B cell (primary cell): ENCODE results near the gene EEFSEC. TPM values are rescaled to one million over a fixed set of nuclear protein-coding genes. Genes with fewer than 3 reads are reported as not detected.

Experiments used
- ATAC-seq: fragments of 200-7000 bp; cut with Tn5 transposase; one replicate; pipeline ENCODE4 v1.10.0; 2021; ENCODE audit warnings: low read depth, mild to moderate bottlenecking, moderate number of reproducible peaks, moderate library complexity
- CTCF ChIA-PET: fragments of 350-600 bp; sonication (Branson Sonifier 250); formaldehyde crosslinking; loops from one replicate; lab custom pipeline; 2021; ENCODE audit warnings: antibody characterized with exemption, inconsistent platforms; lab: Charles Lee
- POLR2A ChIA-PET: fragments of 350-600 bp; sonication (Branson Sonifier 250); formaldehyde crosslinking; loops from one replicate; lab custom pipeline; 2021; ENCODE audit warnings: antibody characterized with exemption; lab: Charles Lee
- DNase-seq: peaks from one replicate; pipeline ENCODE4 v3.0.0; 2013
- H2AFZ ChIP-seq: 2 replicates; pipeline ENCODE4 v1.6.1; 2012; ENCODE audit warnings: mild to moderate bottlenecking, low read depth, low read length; ENCODE audit not compliant: insufficient read depth, poor library complexity, severe bottlenecking
- H3K27ac ChIP-seq, 2 donors: 1 replicate in 1 of 2; 2 replicates in 1 of 2; pipeline ENCODE4 v1.5.1; 2012 to 2013; ENCODE audit warnings: low read length in 2 of 2, mild to moderate bottlenecking in 2 of 2, moderate library complexity in 1 of 2
- H3K27me3 ChIP-seq, 4 experiments: fragments of 200-600 bp in 1 of 4; sonication (generic) in 1 of 4; replicated peaks in 1 of 4; 1 replicate in 2 of 4; 2 replicates in 2 of 4; pipeline versions ENCODE4 v1.6.1 to v1.7.0; 2013 to 2016; ENCODE audit warnings: low read length in 3 of 4, mild to moderate bottlenecking in 2 of 4, mixed read lengths in 1 of 4, moderate library complexity in 1 of 4; ENCODE audit not compliant: insufficient read depth in 4 of 4, control insufficient read depth in 3 of 4; ENCODE audit errors: control extremely low read depth in 1 of 4
- H3K36me3 ChIP-seq, 2 experiments: replicated peaks in 1 of 2; 1 replicate in 1 of 2; 2 replicates in 1 of 2; pipeline versions ENCODE4 v1.6.1 to v1.7.1; 2013; ENCODE audit warnings: low read length in 1 of 2; ENCODE audit not compliant: insufficient read depth in 2 of 2, control insufficient read depth in 1 of 2; ENCODE audit errors: control extremely low read depth in 1 of 2, extremely low read depth in 1 of 2
- H3K4me1 ChIP-seq, 2 donors: fragments of 200-600 bp in 1 of 2; sonication (generic) in 1 of 2; 1 replicate in 1 of 2; 2 replicates in 1 of 2; pipeline versions ENCODE4 v1.5.1 to v1.6.1; 2013 to 2017; ENCODE audit warnings: low read length in 2 of 2; ENCODE audit not compliant: control insufficient read depth in 2 of 2, insufficient read depth in 2 of 2
- H3K4me2 ChIP-seq: replicated peaks from 2 replicates; pipeline ENCODE3; 2012; ENCODE audit warnings: mild to moderate bottlenecking, low read depth, low read length; ENCODE audit not compliant: poor library complexity, severe bottlenecking
- H3K4me3 ChIP-seq, 5 experiments: fragments of 200-600 bp in 1 of 5; sonication (generic) in 1 of 5; 1 replicate in 3 of 5; 2 replicates in 2 of 5; pipeline versions ENCODE4 v1.5.1 to v1.7.0; 2011 to 2016; ENCODE audit warnings: low read length in 4 of 5, mild to moderate bottlenecking in 4 of 5, low read depth in 2 of 5, control low read depth in 1 of 5, moderate library complexity in 1 of 5; ENCODE audit not compliant: insufficient read depth in 1 of 5; ENCODE audit errors: control extremely low read depth in 1 of 5, extremely low read depth in 1 of 5
- H3K79me2 ChIP-seq: fragments of 200-600 bp; sonication (generic); one replicate; pipeline ENCODE4 v1.6.0; 2016; ENCODE audit warnings: low read length; ENCODE audit not compliant: control insufficient read depth, insufficient read depth
- H3K9ac ChIP-seq: fragments of 200-600 bp; sonication (generic); 2 replicates; pipeline ENCODE4 v1.6.1; 2017; ENCODE audit warnings: mild to moderate bottlenecking, low read length, moderate library complexity
- H3K9me3 ChIP-seq, 3 donors: one replicate each; pipeline versions ENCODE4 v1.6.1 to v1.7.1; 2013; ENCODE audit warnings: low read length in 2 of 3; ENCODE audit not compliant: control insufficient read depth in 2 of 3, insufficient read depth in 1 of 3; ENCODE audit errors: control extremely low read depth in 1 of 3
- H4K20me1 ChIP-seq: 2 replicates; pipeline ENCODE4 v1.6.0; 2012; ENCODE audit warnings: mild to moderate bottlenecking, low read length; ENCODE audit not compliant: insufficient read depth, control insufficient read depth, poor library complexity, severe bottlenecking
- H3K27ac Mint-ChIP-seq: one replicate; pipeline ENCODE4 v1.8.0; 2021; ENCODE audit warnings: mixed read lengths
- H3K27me3 Mint-ChIP-seq: one replicate; pipeline ENCODE4 v1.8.0; 2021; ENCODE audit warnings: mixed read lengths
- H3K4me1 Mint-ChIP-seq: one replicate; pipeline ENCODE4 v1.8.0; 2021; ENCODE audit warnings: mixed read lengths
- H3K4me3 Mint-ChIP-seq: one replicate; pipeline ENCODE4 v1.8.0; 2021; ENCODE audit warnings: mixed read lengths
- H3K9me3 Mint-ChIP-seq: one replicate; pipeline ENCODE4 v1.8.0; 2022; ENCODE audit warnings: mixed read lengths; ENCODE audit not compliant: insufficient read depth
- EZH2 ChIP-seq: IDR thresholded peaks from 2 replicates; pipeline ENCODE4 v1.6.1; 2012; ENCODE audit warnings: borderline replicate concordance, low read depth, mild to moderate bottlenecking, moderate library complexity, low read length; ENCODE audit not compliant: insufficient read depth, poor library complexity, severe bottlenecking
- WGBS: methylation state at CpG from one replicate; pipeline ENCODE4 v1.1.5; 2013; ENCODE audit warnings: missing lambda C conversion rate; ENCODE audit not compliant: insufficient coverage; 5-methylcytosine and 5-hydroxymethylcytosine counted together
- intact Hi-C: fragments of 100-400 bp; cut with micrococcal nuclease; formaldehyde crosslinking; loops from one replicate; pipeline ENCODE4 v1.10.0; 2022
- polyA plus RNA-seq: library from polyadenylated mRNA; depleted of rRNA; stranded (reverse); fragments of >200 nt; gene quantifications from 2 replicates; pipeline ENCODE4 v1.2.3, GENCODE V29; 2012
- total RNA-seq, 2 donors: library from RNA; stranded (reverse); fragments of 120-200 nt in 1 of 2; gene quantifications; 1 replicate in 1 of 2; 2 replicates in 1 of 2; pipeline versions ENCODE4 v1.2.3 to v1.2.4, GENCODE V29; 2013 to 2022
- TF ChIP-seq, protein P1 (sequence below): fragments of 200-600 bp; IDR thresholded peaks from one replicate; pipeline ENCODE4 v1.8.0; 2022; ENCODE audit warnings: antibody characterized with exemption, mild to moderate bottlenecking

Gene EEFSEC
- total and polyA plus RNA-seq, 2 donors (not counting 1 experiment from before 2014, with no cell fraction given) = 17.9 to 18.4 TPM

DNA sequence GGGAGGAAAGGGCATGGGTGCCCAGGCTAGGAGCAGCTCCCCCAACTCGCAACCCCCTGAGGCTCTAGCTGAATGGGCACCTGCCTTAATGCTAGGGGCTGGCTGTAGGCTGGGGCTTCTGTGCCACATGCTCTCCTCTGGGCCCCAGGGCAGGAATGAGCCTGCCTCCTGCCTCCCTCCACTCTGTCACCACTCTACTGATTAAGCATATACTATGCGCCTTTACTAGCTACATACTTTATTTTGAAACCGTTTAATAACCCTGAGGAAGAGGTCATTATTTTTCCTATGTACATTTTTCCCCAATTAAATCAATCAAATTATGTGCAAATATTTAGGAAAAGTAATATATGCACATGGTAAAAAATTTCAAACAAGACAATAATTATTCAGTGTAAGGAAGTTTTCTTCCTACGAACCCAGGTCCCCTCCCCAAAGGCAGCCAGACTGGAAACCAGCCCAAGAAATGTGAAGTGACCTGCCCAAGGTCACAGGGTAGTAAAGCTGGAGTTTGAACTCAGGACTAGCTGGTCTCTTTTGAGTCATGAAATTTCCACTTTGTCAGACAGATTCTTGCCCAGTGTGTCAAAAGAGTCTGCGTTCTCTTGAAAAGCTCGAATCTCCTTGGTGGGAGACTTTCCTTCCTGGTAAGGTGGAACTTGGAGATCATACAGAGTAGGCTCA is 190.9 kb downstream of the EEFSEC start:
- H3K4me2 ChIP-seq = no peak overlapping the region
- no peak overlapping the region for H3K4me3 ChIP-seq
- no peaks in the 10 kb centered on the region for H4K20me1 ChIP-seq
- H3K4me1 ChIP-seq = peaks cover 7 to 8% of the 10 kb centered on the region in 2 donors
- CTCF ChIA-PET = no interaction called here
- Mint-ChIP-seq H3K4me1 (peaks cover 20% of the 10 kb centered on the region), H3K27me3 (no peaks in the 10 kb centered on the region), H3K9me3 (no peaks in the 10 kb centered on the region), H3K4me3 (no peak overlapping the region), H3K27ac (no peak overlapping the region)
- H3K36me3 ChIP-seq = peaks cover 3 to 24% of the 10 kb centered on the region in 2 experiments
- no peaks in the 10 kb centered on the region for H3K79me2 ChIP-seq
- intact Hi-C loops = no loop called here
- WGBS = 100% methylated on average over 3 of the region's 6 CpGs
- TF ChIP-seq, protein P1, sequence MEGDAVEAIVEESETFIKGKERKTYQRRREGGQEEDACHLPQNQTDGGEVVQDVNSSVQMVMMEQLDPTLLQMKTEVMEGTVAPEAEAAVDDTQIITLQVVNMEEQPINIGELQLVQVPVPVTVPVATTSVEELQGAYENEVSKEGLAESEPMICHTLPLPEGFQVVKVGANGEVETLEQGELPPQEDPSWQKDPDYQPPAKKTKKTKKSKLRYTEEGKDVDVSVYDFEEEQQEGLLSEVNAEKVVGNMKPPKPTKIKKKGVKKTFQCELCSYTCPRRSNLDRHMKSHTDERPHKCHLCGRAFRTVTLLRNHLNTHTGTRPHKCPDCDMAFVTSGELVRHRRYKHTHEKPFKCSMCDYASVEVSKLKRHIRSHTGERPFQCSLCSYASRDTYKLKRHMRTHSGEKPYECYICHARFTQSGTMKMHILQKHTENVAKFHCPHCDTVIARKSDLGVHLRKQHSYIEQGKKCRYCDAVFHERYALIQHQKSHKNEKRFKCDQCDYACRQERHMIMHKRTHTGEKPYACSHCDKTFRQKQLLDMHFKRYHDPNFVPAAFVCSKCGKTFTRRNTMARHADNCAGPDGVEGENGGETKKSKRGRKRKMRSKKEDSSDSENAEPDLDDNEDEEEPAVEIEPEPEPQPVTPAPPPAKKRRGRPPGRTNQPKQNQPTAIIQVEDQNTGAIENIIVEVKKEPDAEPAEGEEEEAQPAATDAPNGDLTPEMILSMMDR = no peak
- TF ChIP-seq EZH2 = no peak
- H3K9ac ChIP-seq = no peak overlapping the region
- POLR2A ChIA-PET = no interaction called here
- H3K27me3 ChIP-seq = no peaks in the 10 kb centered on the region
- no peak overlapping the region for H2AFZ ChIP-seq
- no peaks in the 10 kb centered on the region for H3K9me3 ChIP-seq
- no peak for ATAC-seq
- H3K27ac ChIP-seq = no peak overlapping the region
- DNase-seq = no peak

DNA sequence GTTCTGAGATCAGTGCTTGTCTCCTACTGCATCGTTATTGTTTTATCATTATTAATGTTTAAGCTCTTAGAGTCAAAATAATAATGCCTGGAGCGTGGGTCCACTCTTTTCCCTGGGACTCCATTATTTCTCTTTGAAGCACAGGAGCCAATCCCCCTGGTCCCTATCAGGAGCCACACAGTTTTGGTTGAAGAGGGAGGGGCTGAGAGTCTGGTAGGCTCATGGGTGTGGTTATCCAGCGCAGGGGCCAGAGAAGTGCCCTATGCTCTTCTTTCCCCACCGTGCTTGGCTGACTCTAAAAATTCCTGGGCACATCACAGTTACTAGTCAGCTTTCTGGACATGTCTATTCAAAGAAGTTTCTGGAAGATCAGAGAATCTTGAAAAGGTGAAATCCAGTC is 191.9 kb downstream of the EEFSEC start:
- CTCF ChIA-PET = no interaction called here
- Histone ChIP-seq H3K4me2 (no peak overlapping the region), H3K9ac (no peak overlapping the region), H3K9me3 (no peaks in the 10 kb centered on the region), H3K27ac (no peak overlapping the region), H2AFZ (no peak overlapping the region), H3K4me3 (no peak overlapping the region), H3K36me3 (peaks cover 3 to 30% of the 10 kb centered on the region in 2 experiments), H3K27me3 (no peaks in the 10 kb centered on the region), H3K4me1 (peaks cover 7 to 9% of the 10 kb centered on the region in 2 donors), H3K79me2 (no peaks in the 10 kb centered on the region), H4K20me1 (no peaks in the 10 kb centered on the region)
- ATAC-seq = no peak
- no peak for DNase-seq
- Mint-ChIP-seq H3K4me1 (peaks cover 20% of the 10 kb centered on the region), H3K27me3 (no peaks in the 10 kb centered on the region), H3K9me3 (no peaks in the 10 kb centered on the region), H3K4me3 (no peak overlapping the region), H3K27ac (no peak overlapping the region)
- TF ChIP-seq EZH2 = no peak
- TF ChIP-seq, protein P1 = no peak
- 100% methylated on average over 2 of the region's 4 CpGs for WGBS
- POLR2A ChIA-PET = no interaction called here
- intact Hi-C loops = no loop called here
